Measurements from ENCODE around the gene ATG12.

- TF ChIP-seq POLR2AphosphoS5 (IDR thresholded peaks at IDR 0.05; ENCODE audit: low read depth, low read length) = no peak
- TF ChIP-seq POLR2A (IDR thresholded peaks at IDR 0.05; ENCODE audit: low read depth, low read length) = no peak
Observed at GRCh38 chr5:115813719-115814118, 27.6 kb downstream of the ATG12 start.
